Measurements from ENCODE around the gene SH3BP5L. TPM values are rescaled to one million over a fixed set of nuclear protein-coding genes. Genes with fewer than 3 reads are reported as not detected.
"Not testable (repeated sequence)": the region's sequence is repeated elsewhere in the genome, so short reads cannot be mapped to it uniquely, and the experiment has no call there.

The SH3BP5L gene
- total RNA-seq, 2 donors from 2014 or later: 23.3 to 35.3 TPM

DNA sequence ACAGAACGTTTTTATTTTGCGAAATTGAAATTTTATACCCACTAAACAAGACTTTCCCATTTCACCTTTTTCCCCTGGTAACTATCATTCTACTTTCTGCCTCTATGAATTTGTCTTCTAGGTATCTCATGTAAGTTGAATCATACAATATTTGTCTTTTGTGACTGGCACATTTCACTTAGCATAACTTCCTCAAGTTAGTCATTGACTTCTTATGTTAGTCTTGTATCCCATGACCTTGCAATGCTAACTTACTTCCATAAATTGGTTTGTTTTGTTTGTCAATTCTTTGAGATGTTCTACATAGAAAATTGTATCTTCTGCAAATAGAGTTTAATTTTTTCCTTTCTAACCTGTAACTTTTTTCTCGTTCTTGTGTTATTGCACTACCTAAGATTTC lies 26.9 kb downstream of the SH3BP5L start:
- H3K4me1 ChIP-seq (replicated peaks): peaks cover 2% of the 10 kb centered on the region
- intact Hi-C loops (cut with DNase I): no loop called here
- TF ChIP-seq POLR2AphosphoS5 (IDR thresholded peaks at IDR 0.05) (no peak), POLR2A (IDR thresholded peaks at IDR 0.05) (no peak)
- TF ChIP-seq, protein P1, sequence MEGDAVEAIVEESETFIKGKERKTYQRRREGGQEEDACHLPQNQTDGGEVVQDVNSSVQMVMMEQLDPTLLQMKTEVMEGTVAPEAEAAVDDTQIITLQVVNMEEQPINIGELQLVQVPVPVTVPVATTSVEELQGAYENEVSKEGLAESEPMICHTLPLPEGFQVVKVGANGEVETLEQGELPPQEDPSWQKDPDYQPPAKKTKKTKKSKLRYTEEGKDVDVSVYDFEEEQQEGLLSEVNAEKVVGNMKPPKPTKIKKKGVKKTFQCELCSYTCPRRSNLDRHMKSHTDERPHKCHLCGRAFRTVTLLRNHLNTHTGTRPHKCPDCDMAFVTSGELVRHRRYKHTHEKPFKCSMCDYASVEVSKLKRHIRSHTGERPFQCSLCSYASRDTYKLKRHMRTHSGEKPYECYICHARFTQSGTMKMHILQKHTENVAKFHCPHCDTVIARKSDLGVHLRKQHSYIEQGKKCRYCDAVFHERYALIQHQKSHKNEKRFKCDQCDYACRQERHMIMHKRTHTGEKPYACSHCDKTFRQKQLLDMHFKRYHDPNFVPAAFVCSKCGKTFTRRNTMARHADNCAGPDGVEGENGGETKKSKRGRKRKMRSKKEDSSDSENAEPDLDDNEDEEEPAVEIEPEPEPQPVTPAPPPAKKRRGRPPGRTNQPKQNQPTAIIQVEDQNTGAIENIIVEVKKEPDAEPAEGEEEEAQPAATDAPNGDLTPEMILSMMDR (IDR thresholded peaks at IDR 0.05): no peak
- H3K9me3 ChIP-seq: no peaks in the 10 kb centered on the region
- 80% methylated on average over 3 of the region's 3 CpGs for WGBS
- no peaks in the 10 kb centered on the region for H3K36me3 ChIP-seq
- H3K4me3 ChIP-seq: no peak overlapping the region
- no peak overlapping the region for H3K27ac ChIP-seq
- DNase-seq (ENCODE audit: low spot score): no peak
- no peaks in the 10 kb centered on the region for H3K27me3 ChIP-seq (replicated peaks; ENCODE audit: insufficient read depth)

GRCh38 chr1:248794663-248795062 lies 31.1 kb downstream of the SH3BP5L start:
- H3K4me3 ChIP-seq; intact Hi-C loops (cut with DNase I): not testable (repeated sequence)

GRCh38 chr1:248793592-248793991 lies 32.1 kb downstream of the SH3BP5L start:
- Histone ChIP-seq H3K36me3 (no peaks in the 10 kb centered on the region), H3K27me3 (replicated peaks; ENCODE audit: insufficient read depth) (no peaks in the 10 kb centered on the region), H3K4me1 (replicated peaks) (no peaks in the 10 kb centered on the region), H3K27ac (no peak overlapping the region), H3K4me3 (no peak overlapping the region), H3K9me3 (no peaks in the 10 kb centered on the region)
- intact Hi-C loops (cut with DNase I): no loop called here
- no peak for DNase-seq (ENCODE audit: low spot score)
- TF ChIP-seq, protein P1 (IDR thresholded peaks at IDR 0.05): no peak
- TF ChIP-seq POLR2AphosphoS5 (IDR thresholded peaks at IDR 0.05): no peak
- TF ChIP-seq POLR2A (IDR thresholded peaks at IDR 0.05): no peak

More at GRCh38 chr1:248794663-248795062, 31.1 kb downstream of the SH3BP5L start:
- 94% methylated on average over 5 of the region's 5 CpGs for WGBS
- not testable (repeated sequence) for H3K9me3 ChIP-seq; H3K36me3 ChIP-seq; H3K27me3 ChIP-seq (replicated peaks; ENCODE audit: insufficient read depth); H3K27ac ChIP-seq; H3K4me1 ChIP-seq (replicated peaks); DNase-seq (ENCODE audit: low spot score)

- intact Hi-C loops (cut with DNase I): no loop called here
These were observed 33.4 kb downstream of the SH3BP5L start for GRCh38 chr1:248792342-248792741.

GRCh38 chr1:248791010-248791409 lies 34.7 kb downstream of the SH3BP5L start:
- H3K27me3 ChIP-seq (replicated peaks; ENCODE audit: insufficient read depth): no peaks in the 10 kb centered on the region
- no peak overlapping the region for H3K4me3 ChIP-seq
- H3K27ac ChIP-seq: no peak overlapping the region
- H3K36me3 ChIP-seq: no peaks in the 10 kb centered on the region
- no peaks in the 10 kb centered on the region for H3K9me3 ChIP-seq
- WGBS: 79% methylated on average over 4 of the region's 4 CpGs
- no peak for DNase-seq (ENCODE audit: low spot score)
- H3K4me1 ChIP-seq (replicated peaks): no peaks in the 10 kb centered on the region
- no peak for TF ChIP-seq POLR2AphosphoS5 (IDR thresholded peaks at IDR 0.05)
- TF ChIP-seq, protein P1 (IDR thresholded peaks at IDR 0.05): no peak
- no peak for TF ChIP-seq POLR2A (IDR thresholded peaks at IDR 0.05)
- intact Hi-C loops (cut with DNase I): no loop called here

More at GRCh38 chr1:248792342-248792741, 33.4 kb downstream of the SH3BP5L start:
- no peak for DNase-seq (ENCODE audit: low spot score)
- no peaks in the 10 kb centered on the region for H3K4me1 ChIP-seq (replicated peaks)
- no peak overlapping the region for H3K27ac ChIP-seq
- H3K4me3 ChIP-seq: no peak overlapping the region
- no peaks in the 10 kb centered on the region for H3K27me3 ChIP-seq (replicated peaks; ENCODE audit: insufficient read depth)
- no peaks in the 10 kb centered on the region for H3K9me3 ChIP-seq
- no peaks in the 10 kb centered on the region for H3K36me3 ChIP-seq
- no peak for TF ChIP-seq POLR2AphosphoS5 (IDR thresholded peaks at IDR 0.05)
- TF ChIP-seq POLR2A (IDR thresholded peaks at IDR 0.05): no peak
- TF ChIP-seq, protein P1 (IDR thresholded peaks at IDR 0.05): no peak
- WGBS: 92% methylated on average over 5 of the region's 5 CpGs

All from prostate gland (tissue), 2 donors.